Sigmoid colon (tissue), 4 donors: Measurements from ENCODE around the gene COL4A1.

ENCODE experiments used
- POLR2A ChIP-seq, 2 donors: fragments of 450-650 bp; IDR thresholded peaks; one replicate each; pipeline ENCODE4 v1.6.1; 2016; ENCODE audit warnings: antibody characterized with exemption in 2 of 2, mild to moderate bottlenecking in 2 of 2, moderate library complexity in 2 of 2
- POLR2AphosphoS5 ChIP-seq, 4 donors: sonication (generic); formaldehyde crosslinking; IDR thresholded peaks; one replicate each; pipeline ENCODE4 v1.6.1; 2017; ENCODE audit warnings: antibody characterized with exemption in 4 of 4

GRCh38 chr13:110279684-110280083 is 27.3 kb downstream of the COL4A1 start:
- TF ChIP-seq POLR2AphosphoS5 (IDR thresholded peaks at IDR 0.05) (no peak), POLR2A (IDR thresholded peaks at IDR 0.05) (no peak)
